Glomerular endothelial cell (primary cell): ENCODE measurements around the gene ITGA7. TPM values are rescaled to one million over a fixed set of nuclear protein-coding genes. Genes with fewer than 3 reads are reported as not detected.

ENCODE experiments used
- DNase-seq: peaks from one replicate; pipeline ENCODE4 v3.0.0-alpha.2; 2011; ENCODE audit warnings: low read depth, low spot score; ENCODE audit errors: extremely low read depth
- total RNA-seq: library from RNA; depleted of rRNA; stranded (reverse); fragments of >200 nt; gene quantifications from 2 replicates; pipeline ENCODE4 v1.2.3, GENCODE V29; 2015

The ITGA7 gene
- total RNA-seq, 1 donor from 2014 or later: 0.18 TPM

DNA sequence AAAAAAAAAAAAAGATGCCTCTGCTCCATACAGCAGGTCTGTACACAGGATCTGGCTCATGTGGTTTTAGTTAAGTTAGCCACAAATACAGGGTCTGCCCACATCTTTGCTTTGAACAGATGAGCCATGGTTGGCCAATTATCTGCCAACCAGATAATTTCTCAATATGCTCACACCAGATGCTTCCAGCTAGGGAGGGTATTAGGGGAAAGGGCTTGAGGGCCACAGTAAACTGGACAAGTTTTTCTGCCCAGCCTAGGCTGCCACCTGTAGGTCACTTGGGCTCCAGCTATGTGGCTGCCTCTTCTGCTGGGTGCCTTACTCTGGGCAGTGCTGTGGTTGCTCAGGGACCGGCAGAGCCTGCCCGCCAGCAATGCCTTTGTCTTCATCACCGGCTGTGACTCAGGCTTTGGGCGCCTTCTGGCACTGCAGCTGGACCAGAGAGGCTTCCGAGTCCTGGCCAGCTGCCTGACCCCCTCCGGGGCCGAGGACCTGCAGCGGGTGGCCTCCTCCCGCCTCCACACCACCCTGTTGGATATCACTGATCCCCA lies 13.3 kb upstream of the ITGA7 start:
- DNase-seq: no peak

- no peak for DNase-seq
These were observed 12.4 kb upstream of the ITGA7 start, which contains the start of gene RDH5 for GRCh38 chr12:55720071-55720564. Gene RDH5, plus strand, starts transcription at chr12:55720393. Its CDS starts 792 bp downstream, at chr12:55721185.

DNA sequence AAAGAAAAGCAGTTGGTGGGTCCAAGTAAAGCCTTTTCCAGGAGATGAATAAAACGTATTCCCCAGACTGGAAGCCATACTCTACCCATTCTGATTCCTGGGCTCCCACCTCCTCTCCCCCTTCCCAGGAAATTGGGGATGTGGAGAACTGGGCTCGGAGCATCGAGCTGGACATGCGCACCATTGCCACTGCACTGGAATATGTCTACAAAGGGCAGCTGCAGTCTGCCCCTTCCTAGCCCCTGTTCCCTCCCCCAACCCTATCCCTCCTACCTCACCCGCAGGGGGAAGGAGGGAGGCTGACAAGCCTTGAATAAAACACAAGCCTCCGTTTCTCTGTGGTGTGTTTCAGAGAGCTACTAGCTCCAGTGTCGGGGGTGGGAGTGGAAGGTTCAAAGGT lies 11.7 kb upstream of the ITGA7 start:
- no peak for DNase-seq

- no peak for DNase-seq
These were observed 11.0 kb upstream of the ITGA7 start for GRCh38 chr12:55718624-55719275.

DNA sequence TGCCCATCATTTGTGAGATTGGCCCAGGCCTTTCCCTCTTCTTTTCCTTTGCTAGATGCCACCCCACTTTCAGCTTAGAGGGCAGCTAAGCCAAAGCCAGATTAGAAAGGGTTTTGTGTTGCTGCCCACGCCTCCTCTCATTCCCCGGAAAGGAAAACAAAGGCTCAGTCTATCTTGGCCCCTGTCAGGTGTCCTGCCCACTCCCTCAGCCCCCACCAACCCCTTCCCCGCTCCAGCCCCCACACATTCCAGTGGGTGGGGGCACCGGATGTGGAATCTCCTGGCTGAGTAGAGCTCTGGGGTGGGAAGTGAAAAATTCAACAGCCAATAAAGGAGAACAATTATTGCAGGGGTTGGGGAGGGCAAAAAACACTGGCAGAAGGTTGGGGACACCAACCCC lies 10.3 kb upstream of the ITGA7 start:
- no peak for DNase-seq

DNA sequence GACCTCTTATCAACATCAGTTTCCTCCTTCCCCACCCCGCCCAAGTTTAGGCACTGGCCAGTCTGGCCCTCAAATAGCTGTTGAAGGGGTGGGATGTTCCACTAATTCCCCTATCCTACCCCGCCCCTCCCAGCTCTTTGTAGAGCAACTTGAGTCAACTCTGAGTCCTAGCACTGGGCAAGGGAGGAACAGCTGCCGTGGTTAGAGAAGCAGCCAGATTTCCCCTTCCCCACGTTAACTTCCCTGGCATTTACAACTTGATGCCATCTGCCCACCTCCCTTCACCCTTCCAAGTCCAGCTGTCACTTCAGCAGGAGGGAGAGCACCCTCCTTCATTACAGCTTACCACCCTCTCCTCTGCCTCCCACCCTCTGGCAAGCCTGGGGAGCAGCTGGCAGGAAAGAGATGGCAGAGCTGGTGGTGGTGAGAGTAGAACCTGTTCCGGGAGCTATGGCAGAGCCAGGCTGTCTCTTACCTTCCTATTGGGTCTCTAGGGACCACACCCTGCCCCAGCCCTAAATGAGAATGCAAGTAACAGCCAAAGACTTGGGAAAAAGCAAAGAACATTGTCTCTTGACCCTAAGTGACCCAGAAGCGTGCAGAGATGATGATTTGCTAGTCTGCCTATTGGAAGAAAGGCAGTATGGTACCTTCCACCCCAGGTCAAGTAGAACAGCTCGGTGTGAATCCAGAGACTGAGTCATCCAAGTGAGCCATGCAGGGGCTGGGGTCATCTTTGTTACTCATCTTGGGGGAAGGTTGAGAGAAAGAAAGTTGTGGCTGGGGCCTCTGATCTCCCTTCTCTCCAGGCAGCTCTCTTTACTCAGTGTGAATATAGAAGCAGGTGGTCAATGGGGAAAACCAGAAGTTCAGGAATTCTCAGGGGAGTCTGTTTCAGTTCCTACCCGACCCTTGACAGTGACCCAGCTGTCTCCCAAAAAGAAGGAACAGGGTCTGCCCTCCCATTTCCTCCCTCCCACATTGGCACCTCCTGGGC lies 9.6 kb upstream of the ITGA7 start:
- DNase-seq: no peak

DNA sequence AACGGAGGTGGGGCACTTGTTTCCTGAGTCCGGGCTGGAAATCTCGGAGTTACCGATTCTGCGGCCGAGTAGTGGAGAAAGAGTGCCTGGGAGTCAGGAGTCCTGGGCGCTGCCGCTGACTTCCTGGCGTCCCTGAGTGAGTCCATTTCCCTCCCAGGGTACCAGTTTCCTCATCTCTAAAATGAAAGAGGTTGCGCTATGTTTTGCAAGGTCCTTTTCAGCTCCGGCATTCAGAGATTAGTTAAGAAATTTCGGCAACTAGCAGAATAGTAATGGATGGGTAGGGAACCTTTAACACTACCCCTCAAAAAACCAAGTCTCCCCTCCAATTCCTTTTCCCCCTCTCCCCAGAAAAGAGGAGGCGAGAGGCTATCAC lies 8.9 kb upstream of the ITGA7 start:
- no peak for DNase-seq

GRCh38 chr12:55715833-55716581 lies 8.3 kb upstream of the ITGA7 start, which contains the start of gene BLOC1S1:
Gene BLOC1S1, plus strand, starts transcription at chr12:55716046. Its CDS starts 6 bp downstream, at chr12:55716052.
- DNase-seq: no peak

- no peak for DNase-seq
These were observed 7.6 kb upstream of the ITGA7 start for GRCh38 chr12:55715169-55715764.

DNA sequence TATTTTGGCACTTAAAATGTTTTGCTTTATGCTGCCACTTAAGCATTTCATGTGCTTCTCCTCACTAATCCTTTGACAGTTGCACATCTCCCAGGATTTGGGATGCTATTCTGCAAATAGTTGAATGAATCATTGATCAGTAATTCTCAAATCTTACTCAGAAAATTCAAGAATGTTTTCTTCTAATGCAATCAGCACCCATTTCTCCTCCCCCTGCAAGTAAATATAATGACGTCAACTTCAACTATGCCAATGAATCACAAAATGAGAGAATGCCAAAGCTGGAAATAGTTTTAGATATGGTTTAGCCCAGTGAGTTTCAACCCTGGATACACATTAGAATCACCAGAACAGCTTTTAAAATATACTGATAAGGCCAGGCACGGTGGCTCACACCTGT lies 6.0 kb upstream of the ITGA7 start:
- no peak for DNase-seq

GRCh38 chr12:55712700-55713415 lies 5.2 kb upstream of the ITGA7 start:
- no peak for DNase-seq

DNA sequence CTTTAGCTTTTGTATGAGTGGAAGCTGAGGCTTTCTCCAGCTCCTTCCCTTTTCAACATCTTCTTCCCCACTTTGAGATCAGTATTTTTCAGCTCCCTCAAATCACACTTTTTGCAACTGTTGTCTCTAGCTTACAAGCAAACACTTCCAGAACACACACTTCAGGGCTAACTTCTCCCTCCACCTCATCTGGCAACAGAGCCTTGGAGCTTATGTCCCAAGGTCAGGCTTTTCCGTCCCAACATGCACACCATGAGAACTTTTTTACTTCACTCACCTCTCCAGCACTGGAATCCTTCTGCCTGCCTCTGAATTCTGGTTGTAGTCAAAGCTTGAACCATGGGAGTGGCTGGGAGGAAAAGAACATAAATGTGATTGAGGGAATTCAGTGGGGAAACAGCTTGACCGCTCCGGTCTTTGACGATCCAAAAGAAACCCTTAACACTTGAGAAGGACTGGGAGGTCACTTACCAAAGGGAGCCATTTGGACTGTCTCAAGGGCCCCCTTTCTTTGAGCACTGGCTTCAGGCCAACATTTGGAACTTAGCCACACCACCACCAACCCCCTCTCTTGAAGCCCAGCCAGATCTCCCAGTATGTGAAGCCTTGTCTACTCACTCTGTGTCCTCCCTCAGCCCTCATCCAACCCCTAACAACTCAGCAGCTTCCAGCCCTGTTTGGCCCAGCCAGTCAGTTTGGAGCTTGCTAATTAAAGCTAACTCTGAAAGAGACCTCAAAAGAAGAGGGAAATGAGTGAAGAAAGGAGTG lies 4.3 kb upstream of the ITGA7 start:
- no peak for DNase-seq

- DNase-seq: no peak
These were observed 1.1 kb upstream of the ITGA7 start for GRCh38 chr12:55708695-55709233.

- no peak for DNase-seq
These were observed 459 bp downstream of the ITGA7 start for GRCh38 chr12:55707219-55707671.

DNA sequence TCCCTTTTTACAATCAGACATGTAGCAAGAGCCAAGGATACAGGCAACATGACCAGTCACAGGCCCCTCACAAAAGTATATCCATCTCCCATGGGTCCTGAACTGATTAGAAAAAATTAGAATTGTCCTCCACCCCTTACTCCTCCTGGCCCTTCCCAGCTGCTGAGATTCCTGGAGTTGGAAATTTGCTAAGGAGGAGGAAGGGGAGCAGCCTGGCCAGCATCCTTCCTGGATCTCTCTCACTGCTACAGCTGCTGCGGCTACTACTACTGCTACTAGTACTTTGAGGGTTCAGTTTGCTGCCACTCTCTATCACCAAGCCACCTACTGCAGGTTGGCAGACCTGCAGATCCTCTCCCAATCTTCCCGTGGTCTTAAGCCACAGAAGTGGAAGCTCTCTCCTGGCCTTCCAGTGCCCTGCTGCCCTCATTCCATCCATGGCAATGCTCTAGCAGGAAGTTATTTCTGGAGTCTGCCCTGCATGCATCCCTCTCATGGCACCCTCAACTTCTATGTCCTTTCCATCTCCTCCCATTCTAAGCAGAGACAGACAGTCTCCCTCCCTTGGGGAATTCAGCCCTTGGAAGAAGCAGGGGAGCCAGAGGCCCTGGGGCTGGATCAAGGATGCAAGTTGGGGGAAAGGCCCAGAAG lies 1.0 kb downstream of the ITGA7 start:
- no peak for DNase-seq

DNA sequence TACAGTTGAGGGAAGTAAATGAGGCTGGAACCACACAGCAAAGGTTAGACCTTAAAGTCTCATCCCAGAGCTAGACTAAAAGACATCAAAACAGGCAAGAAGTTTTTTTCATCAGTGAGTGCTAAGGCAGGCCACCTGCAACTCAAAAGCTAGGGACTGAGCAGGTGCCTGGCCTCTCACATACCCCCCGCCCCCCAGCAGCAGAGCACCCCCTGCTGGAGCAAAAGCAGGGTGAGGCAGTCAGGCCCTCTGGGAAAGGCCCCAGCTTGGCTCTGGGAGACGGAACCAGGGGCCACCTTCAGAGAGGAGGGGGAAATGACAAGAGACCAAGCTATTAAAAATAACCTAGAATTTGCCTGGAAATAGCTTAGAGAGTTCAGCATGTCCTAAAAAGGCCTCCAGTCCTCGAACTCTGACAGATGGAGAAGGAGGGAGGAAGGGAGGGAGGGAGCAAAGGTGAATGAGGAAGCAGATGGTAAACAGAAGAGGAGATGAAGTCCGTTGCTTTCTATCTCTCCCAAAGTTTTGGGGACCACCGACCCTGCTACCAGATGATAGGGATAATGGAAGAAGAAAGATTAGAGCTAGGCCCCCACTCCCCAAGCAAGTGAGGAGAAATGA lies 1.8 kb downstream of the ITGA7 start:
- DNase-seq: no peak
